Right ventricle myocardium superior (tissue), 1 donor: Measurements from ENCODE around the gene FGF21. TPM values are rescaled to one million over a fixed set of nuclear protein-coding genes. Genes with fewer than 3 reads are reported as not detected.
"Not testable (repeated sequence)": the region's sequence is repeated elsewhere in the genome, so short reads cannot be mapped to it uniquely, and the experiment has no call there.

Experiments used
- ATAC-seq: fragments of 200-7000 bp; cut with Tn5 transposase; one replicate; pipeline ENCODE4 v1.9.1; 2020; ENCODE audit warnings: mild to moderate bottlenecking; ENCODE audit not compliant: poor library complexity
- DNase-seq: peaks from one replicate; pipeline ENCODE4 v3.0.0-alpha.2; 2020
- intact Hi-C: fragments of 100-400 bp; cut with DNase I; formaldehyde crosslinking; loops from one replicate; pipeline ENCODE4 v1.11.2; 2022
- total RNA-seq: library from RNA; stranded (reverse); fragmentation: NEBNext Ultra II Directional; extraction: Animal tissue kit (Norgen Biotek cat#: 25700); gene quantifications from one replicate; pipeline ENCODE4 v1.2.1, GENCODE V29; 2021
- donor health status: DM: no; HTN: yes; CAD: no; lungs with severe emphysema.

Gene FGF21
- total RNA-seq, 1 donor from 2014 or later: not detected

GRCh38 chr19:48770734-48771472 is 15.6 kb downstream of the FGF21 start:
- ATAC-seq: no peak
- intact Hi-C loops: no loop called here
- no peak for DNase-seq

- ATAC-seq (peak; percentile 81), DNase-seq (no peak)
- intact Hi-C loops: no loop called here
Observed at GRCh38 chr19:48772503-48772953, 17.2 kb downstream of the FGF21 start.

GRCh38 chr19:48777139-48777538 is 21.8 kb downstream of the FGF21 start:
- ATAC-seq: no peak
- DNase-seq: no peak
- intact Hi-C loops: no loop called here

GRCh38 chr19:48777720-48778119 is 22.4 kb downstream of the FGF21 start:
- no peak for ATAC-seq
- intact Hi-C loops: no loop called here
- no peak for DNase-seq

GRCh38 chr19:48779636-48780035 is 24.3 kb downstream of the FGF21 start:
- intact Hi-C loops: loop anchor here (10.0 kb wide), 1 partner anchor 105 kb away; the partner anchor contains the start of gene NTN5
- ATAC-seq (no peak), DNase-seq (no peak)

- DNase-seq (no peak), ATAC-seq (no peak)
- intact Hi-C loops: loop anchor here (10.0 kb wide), 1 partner anchor 106 kb away; the partner anchor contains the start of gene NTN5
Observed at GRCh38 chr19:48780631-48781391, 25.5 kb downstream of the FGF21 start.

- ATAC-seq (no peak), DNase-seq (no peak)
- intact Hi-C loops: loop anchor here (10.0 kb wide), 1 partner anchor 110 kb away; the partner anchor contains the start of gene NTN5
Observed at GRCh38 chr19:48784527-48784926, 29.2 kb downstream of the FGF21 start.

- not testable (repeated sequence) for ATAC-seq, DNase-seq
- intact Hi-C loops: loop anchor here (10.0 kb wide), 1 partner anchor 112 kb away; the partner anchor contains the start of gene NTN5
Observed at GRCh38 chr19:48786422-48786821, 31.1 kb downstream of the FGF21 start.

- ATAC-seq, DNase-seq: not testable (repeated sequence)
- intact Hi-C loops: loop anchor here (10.0 kb wide), 1 partner anchor 113 kb away; the partner anchor contains the start of gene NTN5
Observed at GRCh38 chr19:48787331-48787730, 32.0 kb downstream of the FGF21 start.

- DNase-seq (no peak), ATAC-seq (no peak)
- intact Hi-C loops: no loop called here
Observed at GRCh38 chr19:48793271-48793670, 37.9 kb downstream of the FGF21 start.

- ATAC-seq: no peak
Observed at GRCh38 chr19:48794291-48794690, 39.0 kb downstream of the FGF21 start.

GRCh38 chr19:48795055-48795684 is 39.8 kb downstream of the FGF21 start:
- intact Hi-C loops: no loop called here
- DNase-seq: peak; percentile 94
- peak; percentile 99 for ATAC-seq

More at GRCh38 chr19:48794291-48794690, 39.0 kb downstream of the FGF21 start:
- intact Hi-C loops: loop anchor here (1.0 kb wide), 1 partner anchor 42 kb away; the partner anchor contains the start of gene HSD17B14
- no peak for DNase-seq

GRCh38 chr19:48795685-48796070 is 40.4 kb downstream of the FGF21 start:
- DNase-seq (no peak), ATAC-seq (peak; percentile 54)
- intact Hi-C loops: no loop called here

- no peak for ATAC-seq
- no peak for DNase-seq
- intact Hi-C loops: no loop called here
Observed at GRCh38 chr19:48796298-48797083, 41.2 kb downstream of the FGF21 start.

GRCh38 chr19:48797103-48797502 is 41.8 kb downstream of the FGF21 start:
- intact Hi-C loops: no loop called here
- DNase-seq (no peak), ATAC-seq (no peak)

- intact Hi-C loops: no loop called here
- no peak for DNase-seq
- ATAC-seq: no peak
Observed at GRCh38 chr19:48798937-48799336, 43.6 kb downstream of the FGF21 start.

- DNase-seq: no peak
- ATAC-seq: no peak
- intact Hi-C loops: loop anchor here (10.0 kb wide), 1 partner anchor 175 kb away; no protein-coding TSS in a partner anchor
Observed at GRCh38 chr19:48799358-48800300, 44.3 kb downstream of the FGF21 start.
